A172 (cell line): Measurements from ENCODE around the gene NINJ2. TPM values are rescaled to one million over a fixed set of nuclear protein-coding genes. Genes with fewer than 3 reads are reported as not detected.

Experiments
- DNase-seq: peaks from one replicate; pipeline ENCODE4 v3.0.0-alpha.2; 2015; ENCODE audit warnings: low spot score
- total RNA-seq: library from RNA; depleted of rRNA; stranded (reverse); fragments of >200 nt; shearing (Covaris generic); gene quantifications from 2 replicates; pipeline ENCODE4 v1.2.3, GENCODE V29; 2014; rRNA removed

NINJ2 gene
- total RNA-seq, 1 experiment from 2014 or later = not detected

GRCh38 chr12:531951-532585 is 131.2 kb downstream of the NINJ2 start:
- DNase-seq = no peak

- no peak for DNase-seq
Measured at GRCh38 chr12:530821-531220, 132.4 kb downstream of the NINJ2 start.

GRCh38 chr12:530308-530707 is 132.9 kb downstream of the NINJ2 start:
- peak; percentile 86 for DNase-seq

GRCh38 chr12:527729-528128 is 135.5 kb downstream of the NINJ2 start:
- no peak for DNase-seq

GRCh38 chr12:527241-527640 is 136.0 kb downstream of the NINJ2 start:
- no peak for DNase-seq

GRCh38 chr12:526089-526488 is 137.2 kb downstream of the NINJ2 start:
- DNase-seq = no peak

- no peak for DNase-seq
Measured at GRCh38 chr12:524167-524951, 138.9 kb downstream of the NINJ2 start.

GRCh38 chr12:522692-523378 is 140.4 kb downstream of the NINJ2 start:
- no peak for DNase-seq

- no peak for DNase-seq
Measured at GRCh38 chr12:520119-520518, 143.1 kb downstream of the NINJ2 start.

- DNase-seq = no peak
Measured at GRCh38 chr12:517538-517937, 145.7 kb downstream of the NINJ2 start.

Other genes starting within 250 kb of the NINJ2 start
- 1.9 and 2.5 TPM in 2 replicates for gene B4GALNT3, start 203.5 kb downstream of the NINJ2 start, total RNA-seq
- gene WNK1, start 89.1 kb upstream of the NINJ2 start, total RNA-seq = 16.3 and 18.0 TPM in 2 replicates